ENCODE measurements around the gene PDZRN3. TPM values are rescaled to one million over a fixed set of nuclear protein-coding genes. Genes with fewer than 3 reads are reported as not detected.

The PDZRN3 gene
- total RNA-seq, 1 experiment from 2014 or later, result 5.9 TPM

- Mint-ChIP-seq H3K9me3 (no peaks in the 10 kb centered on the region), H3K27ac (no peak overlapping the region), H3K4me3 (no peak overlapping the region), H3K4me1 (peaks cover 10 to 12% of the 10 kb centered on the region in 2 experiments), H3K36me3 (ENCODE audit: insufficient read depth in 1 of 3, low read depth in 3 of 3) (no peaks in the 10 kb centered on the region), H3K27me3 (ENCODE audit: low read depth) (peaks cover 3% of the 10 kb centered on the region; the same call in 1 of the 2 replicates)
- no peak overlapping the region for H3K4ac ChIP-seq (ENCODE audit: low read depth, low read length)
- no peaks in the 10 kb centered on the region for H3K27me3 ChIP-seq (ENCODE audit: insufficient read depth, low read length)
- DNase-seq, result no peak
- no peak overlapping the region for H3K27ac ChIP-seq (ENCODE audit: insufficient read length, low read depth, low read length)
- no peaks in the 10 kb centered on the region; the same call in 1 of the 2 replicates for H3K4me1 ChIP-seq (ENCODE audit: insufficient read depth, low read length)
- H3K23me2 ChIP-seq (ENCODE audit: insufficient read length, low read depth, low read length, poor library complexity, severe bottlenecking), result no peaks in the 10 kb centered on the region
- H4K8ac ChIP-seq (replicated peaks; ENCODE audit: insufficient read length, low read depth, low read length), result no peak overlapping the region
- H3K56ac ChIP-seq (ENCODE audit: insufficient read length, low read depth, low read length), result no peak overlapping the region
- H3K18ac ChIP-seq (ENCODE audit: insufficient read length, low read depth, low read length), result no peak overlapping the region
- no CpG with 5 or more reads among the region's 2 CpGs for WGBS (ENCODE audit: extremely low coverage, insufficient read length, low lambda C conversion rate)
- no peaks in the 10 kb centered on the region for H3K9me3 ChIP-seq (ENCODE audit: control insufficient read depth, low read depth, low read length)
- no peak for TF ChIP-seq CTCF (conservative IDR thresholded peaks at IDR 0.05)
- no peaks in the 10 kb centered on the region for H3K79me1 ChIP-seq (ENCODE audit: insufficient read depth, low read depth, low read length, poor library complexity, severe bottlenecking)
- H2BK120ac ChIP-seq (ENCODE audit: low read depth, low read length, poor library complexity, severe bottlenecking), result no peak overlapping the region
- H3K79me2 ChIP-seq (ENCODE audit: insufficient read depth, low read length), result no peaks in the 10 kb centered on the region
- H4K5ac ChIP-seq (ENCODE audit: insufficient read length, low read depth, low read length), result no peak overlapping the region
- no peak overlapping the region for H3K9ac ChIP-seq (ENCODE audit: extremely low read depth, insufficient read length, low read length)
- H4K91ac ChIP-seq (ENCODE audit: insufficient read length, low read depth, low read length), result no peak overlapping the region
- H3T11ph ChIP-seq (ENCODE audit: low read length), result no peak overlapping the region
- H4K20me1 ChIP-seq (ENCODE audit: control insufficient read depth, insufficient read depth, insufficient read length), result no peaks in the 10 kb centered on the region
- H2BK20ac ChIP-seq (ENCODE audit: low read depth, low read length, poor library complexity, severe bottlenecking), result no peak overlapping the region
- no peak overlapping the region for H3K23ac ChIP-seq (ENCODE audit: insufficient read length, low read depth, low read length)
- H2AK5ac ChIP-seq (ENCODE audit: insufficient read length, low read length), result no peak overlapping the region
- H2BK15ac ChIP-seq (ENCODE audit: low read depth, low read length), result no peak overlapping the region
- no peak overlapping the region for H2AFZ ChIP-seq (ENCODE audit: low read length)
- H3K14ac ChIP-seq (ENCODE audit: insufficient read depth, low read length), result no peak overlapping the region
- H2BK12ac ChIP-seq (ENCODE audit: insufficient read length, low read depth, low read length), result no peak overlapping the region
- no peak overlapping the region for H2BK5ac ChIP-seq (ENCODE audit: insufficient read length, low read length)
- H3K4me2 ChIP-seq (ENCODE audit: insufficient read depth, insufficient read length, low read length), result no peak overlapping the region
These were observed 8.7 kb upstream of the PDZRN3 start for GRCh38 chr3:73633453-73633852.

Data from H9 (cell line).